GOT3 (cell line): Measurements from ENCODE around the gene TPP2.

ENCODE experiments used
- DNase-seq: peaks from one replicate; lab custom pipeline; 2025; ENCODE audit warnings: mixed read lengths; lab: John Stamatoyannopoulos, UW

Gene TPP2

DNA sequence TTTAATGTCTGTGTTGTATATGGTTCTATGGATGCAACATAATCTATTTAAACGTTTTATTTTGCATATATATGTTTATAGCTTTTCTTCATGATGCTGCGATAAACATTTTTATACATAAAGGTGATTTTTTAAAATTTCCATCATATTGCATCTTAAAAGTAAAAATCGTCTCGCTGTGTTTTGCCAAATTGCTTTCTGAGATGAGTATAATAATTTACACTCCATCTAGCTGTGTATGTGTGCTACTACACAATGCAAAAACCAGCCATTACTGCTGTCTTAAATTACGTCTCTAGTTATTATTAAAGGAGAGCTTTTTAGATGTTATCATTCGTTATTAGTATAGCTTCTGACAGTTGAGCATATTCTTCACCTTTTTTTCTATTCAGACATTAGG lies 60.8 kb downstream of the TPP2 start:
- DNase-seq: no peak

DNA sequence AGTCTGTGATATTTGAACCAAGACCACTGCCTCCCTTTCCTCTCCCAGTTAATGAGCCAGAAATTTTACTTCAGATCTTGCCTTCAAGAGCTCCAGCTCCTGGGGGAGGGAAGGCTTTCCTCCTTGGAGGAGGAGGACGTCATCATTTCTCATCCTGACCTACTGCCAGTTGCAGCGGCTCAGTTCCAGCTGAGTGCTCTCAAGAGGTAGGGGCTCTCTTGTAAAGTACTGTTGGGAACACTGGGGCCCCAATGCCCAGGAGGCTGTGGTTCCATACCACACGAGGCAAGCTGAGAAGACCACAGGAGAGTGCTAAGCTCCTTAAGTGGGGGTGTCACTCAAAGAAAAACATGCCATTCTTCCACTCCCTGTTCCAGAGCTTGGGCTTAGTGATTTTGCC lies 61.9 kb downstream of the TPP2 start:
- DNase-seq: no peak

DNA sequence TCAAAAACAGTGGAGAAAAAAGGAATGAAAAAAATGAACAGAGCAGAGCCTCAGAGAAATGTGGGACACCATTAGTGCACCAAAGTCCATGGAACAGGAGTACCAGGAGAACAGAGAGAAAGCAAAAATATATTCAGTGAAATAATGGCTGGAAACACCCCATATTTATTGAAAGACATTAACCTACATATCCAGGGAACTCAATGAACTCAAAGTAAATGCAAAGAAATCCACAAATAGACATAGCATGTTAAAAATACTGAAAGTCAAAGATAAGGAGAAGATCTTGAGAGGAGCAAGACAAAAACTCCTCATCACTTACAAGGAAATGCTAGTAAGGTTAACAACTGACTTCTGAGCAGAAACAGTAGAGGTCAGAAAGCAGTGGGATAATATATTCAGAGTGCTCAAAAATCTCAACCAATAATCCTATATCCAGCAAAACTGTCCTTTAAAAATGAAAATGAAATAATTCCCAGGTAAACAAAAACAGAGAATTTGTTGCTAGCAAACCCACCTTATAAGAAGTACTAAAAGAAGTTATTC lies 62.5 kb downstream of the TPP2 start:
- no peak for DNase-seq

DNA sequence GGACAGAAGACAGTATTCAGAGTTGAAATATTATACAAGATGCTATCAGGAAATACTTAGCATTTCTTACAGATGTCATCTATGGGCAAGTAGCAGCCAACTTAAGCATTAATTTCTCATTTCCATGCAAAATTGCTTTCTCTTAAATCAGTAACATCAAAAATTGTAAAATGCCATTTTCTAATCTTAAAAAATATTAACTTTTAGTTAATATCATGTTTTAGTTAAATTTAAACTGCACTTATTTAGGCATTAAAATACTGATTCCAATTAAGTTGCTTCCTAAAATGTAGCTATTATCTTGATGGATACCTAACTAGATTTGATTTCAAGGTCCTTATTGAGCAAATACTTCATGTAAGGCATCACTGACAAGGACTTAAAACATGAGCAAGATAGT lies 70.2 kb downstream of the TPP2 start:
- no peak for DNase-seq

DNA sequence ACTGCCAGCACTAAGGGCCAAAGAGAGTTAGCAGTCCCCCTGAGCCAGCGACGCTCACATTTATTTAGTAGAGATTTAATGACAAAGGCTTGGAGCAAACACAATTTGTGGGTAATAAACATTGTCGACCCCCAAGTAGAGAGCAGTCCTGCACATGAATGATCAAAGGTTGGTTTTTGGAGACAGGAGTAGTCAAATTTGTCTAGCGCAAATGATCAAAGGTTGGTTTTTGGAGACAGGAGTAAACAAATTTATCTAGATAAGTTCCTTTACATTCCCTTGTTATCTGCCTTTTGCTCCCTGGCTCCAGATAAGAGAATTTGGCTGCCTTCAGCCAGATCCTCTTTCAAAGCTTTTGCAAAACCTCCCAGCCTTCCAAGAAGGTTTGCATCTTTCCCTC lies 71.1 kb downstream of the TPP2 start:
- DNase-seq: no peak

DNA sequence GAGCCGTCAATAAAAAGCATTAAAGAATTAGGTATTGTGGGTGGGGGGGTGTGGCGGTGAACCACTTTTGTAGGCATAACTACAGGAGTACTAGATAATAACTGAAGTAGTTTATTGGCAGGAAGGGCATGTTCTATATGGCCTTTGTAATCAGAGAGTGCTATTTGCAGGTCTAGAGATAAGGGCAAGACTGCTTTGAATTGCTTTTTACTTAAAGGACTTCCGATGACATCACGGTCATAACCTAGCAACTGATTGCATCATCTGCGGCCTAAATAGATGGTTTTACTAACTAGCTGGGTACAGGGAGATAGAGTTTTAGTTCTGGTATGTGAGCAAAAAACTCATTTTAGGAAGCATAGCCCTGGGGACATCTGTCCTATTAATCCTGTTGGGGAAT lies 73.3 kb downstream of the TPP2 start:
- DNase-seq: no peak

DNA sequence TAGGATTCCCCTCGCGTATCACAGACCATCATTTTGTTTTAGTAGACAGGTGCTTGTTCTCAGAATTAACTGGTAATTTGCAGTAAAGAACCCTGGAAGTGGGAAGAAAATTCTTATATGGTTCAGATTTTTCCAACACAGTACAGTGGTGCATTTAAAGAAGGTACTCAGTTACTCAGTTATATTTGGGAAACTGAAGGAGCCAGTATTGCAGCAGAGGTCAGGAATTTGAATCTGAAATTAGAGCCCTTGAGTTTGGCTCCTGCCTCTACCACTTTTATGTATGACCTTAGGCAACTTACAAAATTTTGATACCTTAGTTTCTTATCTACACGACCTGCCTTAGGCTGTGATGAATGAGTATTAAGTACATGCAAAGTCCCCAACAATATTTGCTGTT lies 78.3 kb downstream of the TPP2 start:
- no peak for DNase-seq

DNA sequence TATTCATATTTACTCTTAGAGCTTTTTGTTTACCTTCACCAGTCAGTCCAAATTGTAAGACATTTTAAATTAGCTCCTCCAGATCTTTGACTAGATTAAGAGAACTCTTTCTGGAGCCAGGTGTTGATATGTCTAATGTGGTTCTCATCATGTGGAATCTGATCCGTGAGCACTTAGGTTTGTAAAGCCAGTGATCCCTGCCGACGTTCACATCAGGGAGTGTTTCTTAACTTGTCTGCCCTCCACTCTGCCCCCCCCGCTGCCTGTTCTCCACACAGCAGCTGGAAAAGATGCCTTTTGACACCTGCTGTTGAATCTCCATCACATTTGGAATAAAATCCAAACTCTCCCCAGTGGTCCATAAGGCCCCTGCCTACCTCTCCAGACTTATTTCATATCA lies 80.3 kb downstream of the TPP2 start:
- no peak for DNase-seq

DNA sequence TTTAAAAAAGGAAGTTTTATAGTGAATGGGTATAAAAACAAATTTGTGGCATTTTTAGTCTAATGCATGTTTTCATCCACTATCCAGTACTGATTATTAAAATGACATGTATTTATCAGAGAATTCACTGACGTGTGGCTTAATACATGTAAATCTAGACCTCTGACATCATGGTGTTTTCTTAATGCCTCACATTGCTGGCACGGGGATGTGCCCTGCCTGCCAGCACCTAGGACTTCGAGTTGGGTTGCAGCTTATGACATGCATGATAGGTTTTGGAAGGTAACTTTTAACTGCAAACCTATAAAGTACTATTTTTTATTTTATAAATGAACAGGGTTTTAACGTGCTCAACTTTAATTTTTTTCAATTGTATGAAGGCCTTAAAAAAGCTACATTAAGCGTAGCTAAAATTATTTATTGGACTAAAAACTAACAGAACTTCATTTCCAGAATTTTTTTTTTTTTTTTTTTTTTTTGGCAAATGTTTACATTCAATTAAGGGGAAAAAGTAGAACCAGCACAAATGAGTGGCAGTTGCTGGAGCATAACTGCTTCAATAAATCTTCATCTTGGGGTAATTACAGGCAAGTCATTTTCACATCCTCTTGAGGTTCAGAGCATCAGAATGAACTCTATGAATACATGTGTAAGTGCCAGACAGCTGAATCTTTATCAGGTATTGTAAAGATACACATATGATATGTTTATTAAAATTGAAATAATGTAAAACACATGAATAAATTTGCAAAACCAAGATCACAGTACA lies 81.7 kb downstream of the TPP2 start:
- DNase-seq: no peak

DNA sequence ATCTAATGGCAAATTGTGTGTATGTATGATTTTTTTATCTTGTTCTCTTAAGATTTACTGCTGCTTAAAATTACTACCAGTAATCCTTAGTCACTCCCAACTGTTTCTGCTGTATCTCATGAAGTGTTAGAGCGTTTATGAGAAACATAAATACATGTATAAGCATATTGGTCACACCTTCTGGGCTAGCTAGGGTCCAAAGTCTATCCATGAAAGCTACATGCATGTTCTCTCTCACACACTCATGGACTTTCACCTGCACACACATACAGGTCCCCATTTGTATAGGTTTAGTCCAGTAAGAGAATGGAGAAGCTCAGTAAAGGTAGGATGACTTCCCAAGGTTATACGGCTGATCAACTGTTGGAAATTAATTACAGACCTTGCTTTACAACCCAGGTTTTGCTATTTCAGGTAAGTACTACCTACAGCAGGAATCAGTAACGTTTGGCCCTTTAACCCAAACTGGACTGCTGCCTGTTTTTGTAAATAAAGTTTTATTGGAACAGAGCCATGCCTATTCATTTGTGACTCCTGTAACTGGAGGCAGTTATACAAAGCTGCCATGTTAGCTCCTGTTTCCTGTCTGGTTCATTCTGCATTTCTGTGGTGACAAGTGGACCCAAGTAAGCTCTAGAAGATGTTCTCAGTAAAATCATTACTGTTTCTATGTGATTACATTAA lies 82.8 kb downstream of the TPP2 start:
- no peak for DNase-seq

DNA sequence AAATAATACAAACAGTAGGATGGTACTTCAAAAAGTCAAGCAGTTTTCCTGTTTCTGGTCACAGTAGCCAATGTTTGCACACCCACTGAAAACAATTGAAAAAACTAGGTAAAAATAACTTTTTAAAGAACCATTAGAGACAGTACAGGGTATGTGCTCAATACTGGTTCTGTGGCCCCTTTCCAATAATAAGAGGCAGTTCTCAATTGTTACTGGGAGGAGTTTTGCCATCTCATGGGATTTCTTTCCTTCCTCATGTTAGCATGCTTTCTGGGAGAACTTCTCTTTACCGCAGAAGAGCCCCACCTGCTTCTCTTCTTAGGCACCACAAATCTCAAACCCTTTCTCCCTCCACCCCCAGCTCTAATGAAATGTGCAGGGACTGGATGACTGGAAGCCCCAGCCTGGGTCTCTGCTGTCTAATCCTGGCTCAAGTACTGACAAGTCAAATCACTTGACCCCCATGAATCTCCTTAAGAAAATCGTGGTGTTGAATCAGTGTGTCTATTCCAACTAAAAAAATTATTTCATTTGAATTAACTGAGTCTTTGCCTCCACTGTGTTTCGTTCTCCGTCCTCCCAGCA lies 83.4 kb downstream of the TPP2 start:
- DNase-seq: no peak

DNA sequence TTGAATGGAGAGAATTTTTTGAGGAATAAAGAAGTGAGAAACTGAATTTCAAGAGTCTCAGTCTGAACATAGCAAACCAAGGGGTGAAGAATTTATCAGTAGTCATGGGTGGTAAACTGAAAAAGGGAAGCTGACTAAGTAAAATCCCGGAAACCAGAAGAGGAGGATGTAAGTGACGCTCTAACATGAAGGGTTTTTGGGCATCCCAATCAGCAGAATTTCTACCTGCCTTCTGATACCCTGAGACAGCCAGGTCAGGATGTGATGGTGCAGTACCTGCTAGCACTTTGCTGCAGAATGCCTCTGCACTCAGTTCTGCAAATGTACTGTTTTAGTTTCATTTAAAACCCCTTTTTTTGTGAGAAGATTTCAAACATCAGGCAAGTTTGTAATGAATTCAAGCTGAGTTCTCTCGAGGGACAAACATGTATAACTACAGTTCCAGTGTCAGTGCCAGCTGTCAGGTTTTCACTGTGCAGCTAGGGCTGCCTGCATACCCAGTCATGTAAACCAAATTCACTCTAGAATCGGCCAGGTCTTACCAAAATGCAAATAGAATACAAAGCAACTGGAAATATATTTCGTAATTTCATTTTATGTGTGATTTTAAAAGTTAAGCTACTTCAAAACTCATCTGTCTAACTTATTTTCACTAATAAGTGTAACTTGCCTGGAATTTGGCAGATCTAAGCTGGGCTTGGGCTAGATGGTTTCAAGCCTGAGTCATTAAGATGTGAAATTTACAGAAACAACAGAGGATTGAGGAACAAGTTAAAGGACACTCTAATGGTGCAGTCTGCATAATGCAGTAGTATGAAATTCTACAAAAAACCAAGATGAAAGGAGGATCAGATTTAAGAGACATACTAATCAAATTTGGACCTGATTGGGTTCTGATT lies 84.3 kb downstream of the TPP2 start:
- DNase-seq: no peak

DNA sequence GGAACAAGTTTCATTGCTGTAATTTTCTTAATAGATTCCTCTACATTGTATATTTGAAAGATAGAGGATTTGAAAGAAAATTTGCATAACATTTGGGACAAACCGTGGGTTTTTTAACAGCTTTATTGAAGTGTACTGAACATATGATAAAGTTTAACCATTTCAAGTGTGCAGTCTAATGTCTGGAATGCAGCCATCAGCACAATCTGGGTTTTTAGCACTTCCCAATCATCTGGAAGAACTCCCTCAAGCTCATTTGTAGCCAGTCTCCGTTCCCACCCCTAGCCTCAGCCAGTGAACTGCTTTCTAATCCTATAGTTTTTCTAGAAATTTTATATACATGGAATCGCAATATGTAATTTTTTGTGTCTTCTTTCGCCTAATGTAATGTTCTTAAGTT lies 85.4 kb downstream of the TPP2 start:
- no peak for DNase-seq

DNA sequence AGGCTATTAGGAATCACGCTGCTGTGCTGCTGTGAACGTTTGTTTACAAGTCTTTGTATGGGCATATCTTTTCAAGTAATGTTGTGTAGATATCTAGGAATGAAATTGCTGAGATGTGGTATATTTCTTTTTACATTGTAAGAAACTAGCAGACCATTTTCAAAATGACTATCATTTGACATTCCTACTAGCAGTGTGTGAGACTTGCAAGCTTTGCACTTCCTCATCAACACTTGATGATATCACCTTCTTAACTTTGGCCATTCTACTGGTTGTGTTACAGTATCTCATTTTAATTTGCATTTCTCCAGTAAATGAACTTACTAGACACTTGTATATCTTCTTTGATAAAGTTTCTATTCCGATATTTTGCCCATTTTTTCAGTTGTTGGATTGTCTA lies 85.9 kb downstream of the TPP2 start:
- DNase-seq: no peak

DNA sequence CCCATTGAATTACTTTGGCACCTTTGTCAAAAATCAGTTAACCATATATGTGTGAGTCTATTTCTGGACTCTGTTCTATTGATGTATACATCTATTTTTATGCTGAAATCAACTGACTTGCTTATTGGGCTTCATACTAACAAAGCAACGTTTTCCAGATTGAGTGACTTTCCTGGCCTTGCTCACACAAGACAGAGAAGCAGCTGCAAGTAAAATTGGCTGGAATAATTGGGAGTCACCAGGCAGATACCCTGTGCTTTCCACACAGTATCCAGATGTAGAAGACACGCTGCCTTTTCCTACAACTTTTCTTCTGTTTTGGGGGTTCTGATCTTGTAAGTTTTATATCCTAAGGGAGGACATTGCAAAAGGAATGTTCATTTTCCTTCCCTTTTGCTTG lies 86.9 kb downstream of the TPP2 start:
- no peak for DNase-seq

DNA sequence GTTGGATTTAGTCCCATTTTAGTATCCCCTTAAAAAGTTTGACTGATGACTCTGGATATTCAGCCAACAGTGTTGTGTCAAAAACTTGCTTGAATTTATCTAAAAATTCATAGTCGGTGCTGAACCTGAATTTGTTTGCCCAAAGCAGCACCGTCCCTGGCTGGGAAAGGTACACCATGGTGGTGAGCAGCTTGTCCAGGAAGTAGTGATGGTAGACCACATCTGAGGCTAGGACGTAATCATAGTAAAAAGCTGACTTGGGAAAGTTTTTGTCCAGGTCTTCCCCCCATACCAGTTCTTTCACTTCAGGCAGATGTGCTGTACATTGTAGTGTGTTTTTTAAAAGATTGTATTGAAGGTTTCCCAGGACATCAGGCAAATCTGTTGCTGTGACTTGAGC lies 89.2 kb downstream of the TPP2 start:
- no peak for DNase-seq

DNA sequence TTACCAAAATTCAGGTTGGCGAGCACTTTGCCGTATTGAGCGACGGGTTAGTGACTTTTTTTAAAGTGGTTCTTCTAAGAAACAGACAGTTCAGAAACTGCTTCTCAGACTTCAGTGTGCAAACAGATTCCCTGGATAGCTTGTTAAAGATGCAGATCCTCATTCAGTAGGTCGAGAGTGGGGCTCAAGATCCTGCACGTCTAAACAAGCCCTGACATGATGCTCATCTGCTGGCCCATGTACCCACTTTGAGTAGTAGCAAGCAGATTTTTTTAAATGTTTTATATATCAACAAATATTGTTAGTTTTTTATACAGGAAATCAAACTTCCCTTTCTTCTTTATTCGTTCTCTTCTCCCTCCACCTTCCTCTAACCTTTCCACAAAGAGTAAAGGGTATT lies 90.7 kb downstream of the TPP2 start:
- DNase-seq: no peak

DNA sequence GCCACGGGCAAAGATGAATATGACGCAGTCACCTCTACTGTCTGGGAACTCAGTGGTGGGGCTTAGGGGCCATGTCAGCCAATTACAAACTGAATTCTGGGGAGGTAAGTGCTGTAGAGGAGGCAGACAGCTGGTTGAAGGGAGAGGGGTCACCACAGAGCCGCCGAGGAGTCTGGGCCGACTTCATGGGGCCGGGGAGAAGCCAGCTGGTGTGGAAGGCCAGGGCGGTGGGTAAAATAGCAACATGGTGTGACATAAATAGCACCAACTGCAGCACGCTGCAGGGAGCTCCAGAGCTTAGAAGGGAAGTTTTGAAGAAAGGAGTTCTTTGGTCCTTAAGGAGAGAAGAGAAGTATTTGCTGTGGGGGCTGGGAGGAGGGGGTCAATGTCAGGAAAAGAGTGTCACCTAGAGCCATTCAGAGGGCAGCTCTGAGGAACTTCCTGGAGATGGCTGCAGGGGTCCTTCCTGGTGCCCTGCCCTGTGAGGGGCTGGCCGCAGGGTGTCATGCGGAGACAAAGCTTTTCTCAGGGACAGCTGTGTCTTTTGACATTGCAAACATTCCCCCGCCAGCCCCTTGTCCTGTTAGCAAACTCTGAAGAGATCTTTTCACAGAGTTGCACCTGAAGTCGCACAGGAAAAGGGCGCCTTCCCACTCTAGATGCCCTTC lies 91.7 kb downstream of the TPP2 start:
- no peak for DNase-seq

DNA sequence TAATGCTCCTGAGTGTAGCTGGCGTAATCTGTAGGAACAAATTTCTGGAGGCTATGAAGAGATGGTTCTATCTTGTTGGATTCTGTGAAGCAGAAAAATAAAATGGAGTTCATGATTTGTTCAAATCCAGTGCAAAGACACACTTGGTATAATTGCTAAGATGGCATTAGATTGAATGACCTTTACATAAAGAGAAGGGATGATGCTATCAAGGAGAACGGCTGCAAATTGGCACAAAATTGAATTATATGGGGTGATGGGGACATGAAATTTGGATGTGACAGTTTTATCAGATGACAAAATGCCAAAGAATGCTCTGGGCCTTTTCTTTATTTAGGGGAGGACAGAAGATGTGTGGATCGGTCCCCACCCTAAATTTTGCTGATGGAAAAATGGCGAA lies 94.1 kb downstream of the TPP2 start:
- no peak for DNase-seq

DNA sequence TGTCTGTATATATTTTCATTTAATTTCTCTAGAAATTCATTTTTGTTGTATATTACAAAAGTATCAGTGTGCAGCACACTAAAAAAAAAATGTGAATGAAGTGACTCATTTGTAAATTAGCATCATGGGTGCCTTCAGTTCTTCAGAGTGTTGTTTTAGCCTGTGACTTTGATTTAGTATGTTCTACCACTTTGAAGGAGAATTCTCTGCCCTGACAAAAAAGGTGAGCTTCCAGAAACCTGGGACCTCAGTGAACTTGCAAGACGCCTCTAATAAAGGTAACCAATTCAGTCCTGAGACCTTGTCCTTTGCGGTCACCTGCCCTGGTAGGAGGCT lies 95.7 kb downstream of the TPP2 start:
- DNase-seq: no peak

DNA sequence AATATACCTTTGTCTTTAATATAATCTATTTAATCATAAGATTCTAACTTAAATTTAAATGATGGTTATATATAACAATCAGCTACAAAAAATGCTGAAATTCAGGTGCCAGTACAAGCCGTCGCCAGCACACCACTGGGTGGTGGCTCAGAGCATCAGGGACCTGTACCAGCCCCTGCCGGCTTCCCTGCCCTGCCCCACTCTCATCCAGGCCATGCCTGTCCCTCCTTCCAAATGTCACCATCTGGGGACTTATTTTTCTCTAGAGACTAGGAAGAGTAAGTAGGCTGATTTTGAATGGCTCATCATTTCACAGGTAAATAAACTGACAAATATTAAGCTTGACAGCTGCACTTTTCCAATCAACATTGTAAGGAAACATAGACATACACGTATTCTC lies 96.5 kb downstream of the TPP2 start:
- DNase-seq: no peak

DNA sequence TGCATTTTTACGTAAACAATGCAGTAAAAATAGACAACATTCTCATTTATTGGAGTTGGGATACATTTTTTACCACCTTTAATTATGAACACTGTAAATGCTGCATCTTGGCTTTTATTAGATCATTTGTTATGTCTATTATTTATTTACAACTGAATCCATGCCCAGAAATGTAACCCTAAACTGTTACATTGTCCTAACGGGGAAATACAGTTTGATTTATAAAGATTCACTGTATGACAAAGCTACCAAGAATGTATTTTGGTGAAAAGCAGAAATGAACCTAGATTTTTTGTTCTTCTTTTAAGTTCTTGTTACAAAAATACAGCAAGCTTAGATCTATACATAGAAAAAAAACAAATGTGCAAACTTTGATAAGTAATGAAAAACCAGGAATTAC lies 97.0 kb downstream of the TPP2 start:
- no peak for DNase-seq
